ENCODE data around the gene WNT6.
"Not testable (repeated sequence)": the region's sequence is repeated elsewhere in the genome, so short reads cannot be mapped to it uniquely, and the experiment has no call there.

- TF ChIP-seq, protein P1, sequence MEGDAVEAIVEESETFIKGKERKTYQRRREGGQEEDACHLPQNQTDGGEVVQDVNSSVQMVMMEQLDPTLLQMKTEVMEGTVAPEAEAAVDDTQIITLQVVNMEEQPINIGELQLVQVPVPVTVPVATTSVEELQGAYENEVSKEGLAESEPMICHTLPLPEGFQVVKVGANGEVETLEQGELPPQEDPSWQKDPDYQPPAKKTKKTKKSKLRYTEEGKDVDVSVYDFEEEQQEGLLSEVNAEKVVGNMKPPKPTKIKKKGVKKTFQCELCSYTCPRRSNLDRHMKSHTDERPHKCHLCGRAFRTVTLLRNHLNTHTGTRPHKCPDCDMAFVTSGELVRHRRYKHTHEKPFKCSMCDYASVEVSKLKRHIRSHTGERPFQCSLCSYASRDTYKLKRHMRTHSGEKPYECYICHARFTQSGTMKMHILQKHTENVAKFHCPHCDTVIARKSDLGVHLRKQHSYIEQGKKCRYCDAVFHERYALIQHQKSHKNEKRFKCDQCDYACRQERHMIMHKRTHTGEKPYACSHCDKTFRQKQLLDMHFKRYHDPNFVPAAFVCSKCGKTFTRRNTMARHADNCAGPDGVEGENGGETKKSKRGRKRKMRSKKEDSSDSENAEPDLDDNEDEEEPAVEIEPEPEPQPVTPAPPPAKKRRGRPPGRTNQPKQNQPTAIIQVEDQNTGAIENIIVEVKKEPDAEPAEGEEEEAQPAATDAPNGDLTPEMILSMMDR (IDR thresholded peaks at IDR 0.05): not testable (repeated sequence)
- not testable (repeated sequence) for TF ChIP-seq POLR2A (IDR thresholded peaks at IDR 0.05)
Measured at GRCh38 chr2:218846963-218847362, 12.6 kb upstream of the WNT6 start.
